GM21723 (cell line): ENCODE results near the gene KLHL29.

ENCODE experiments used
- ATAC-seq: cut with Tn5 transposase; IDR thresholded peaks from one replicate; pipeline ENCODE4 v1.9.1; 2021; ENCODE audit warnings: mild to moderate bottlenecking, moderate library complexity; ENCODE audit not compliant: unreplicated experiment

The KLHL29 gene

GRCh38 chr2:23489471-23490322 lies 104.7 kb downstream of the KLHL29 start:
- no peak for ATAC-seq

DNA sequence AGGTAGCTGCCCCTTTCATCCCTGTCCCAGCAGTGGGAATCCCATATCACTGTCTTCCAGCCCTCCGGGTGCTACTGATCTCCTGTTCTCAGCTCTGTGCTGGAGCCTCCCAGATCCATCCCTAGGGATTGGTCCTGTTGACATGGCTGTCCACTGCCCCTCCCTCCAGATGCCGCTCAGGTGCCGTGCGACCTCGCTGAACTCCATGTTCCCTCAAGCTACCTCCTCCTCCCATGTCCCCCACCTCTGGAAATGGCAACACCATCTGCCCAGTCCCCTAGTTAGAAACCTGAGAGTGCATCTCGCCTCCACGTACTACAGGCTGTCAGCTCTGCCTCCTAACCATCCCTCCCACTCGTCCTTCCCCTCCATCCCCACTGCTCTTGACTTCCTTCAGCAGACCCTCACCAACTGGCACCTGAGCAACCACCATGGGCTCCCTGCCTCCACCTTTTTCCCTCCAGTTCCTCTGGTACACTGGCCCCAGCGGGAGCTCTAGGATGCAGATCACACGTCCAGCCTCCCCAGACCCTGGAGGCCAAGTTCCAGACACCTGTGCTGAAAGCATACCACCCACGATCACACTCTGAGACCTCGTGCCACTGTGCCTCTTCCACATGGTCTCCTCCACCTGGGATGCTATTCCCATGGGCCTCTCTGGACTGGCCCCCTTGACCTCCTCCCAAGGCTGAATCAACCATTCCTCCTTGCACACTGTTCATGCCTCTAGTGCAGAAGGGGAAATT lies 106.8 kb downstream of the KLHL29 start:
- no peak for ATAC-seq

- no peak for ATAC-seq
Observed at GRCh38 chr2:23492337-23492675, 107.3 kb downstream of the KLHL29 start.

DNA sequence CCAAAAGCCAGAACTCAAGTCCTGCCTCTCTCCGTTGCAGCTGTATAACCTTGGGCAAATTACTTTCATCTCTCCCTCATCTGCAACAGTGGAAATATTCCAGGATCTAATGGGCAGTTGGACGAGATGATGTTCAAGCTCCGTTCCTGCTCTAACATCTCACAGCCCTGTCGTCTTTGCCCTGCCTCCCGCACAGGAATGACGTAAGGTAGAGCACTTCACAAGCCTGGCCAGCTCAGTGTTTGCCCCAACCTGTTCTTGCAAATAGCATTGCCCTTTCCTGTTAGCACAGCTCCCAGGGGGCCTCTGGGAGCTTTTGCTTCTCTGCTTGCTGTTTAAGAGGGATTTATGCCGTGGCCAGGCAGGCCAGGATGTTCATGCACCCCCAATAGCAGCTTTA lies 107.9 kb downstream of the KLHL29 start:
- ATAC-seq = no peak

DNA sequence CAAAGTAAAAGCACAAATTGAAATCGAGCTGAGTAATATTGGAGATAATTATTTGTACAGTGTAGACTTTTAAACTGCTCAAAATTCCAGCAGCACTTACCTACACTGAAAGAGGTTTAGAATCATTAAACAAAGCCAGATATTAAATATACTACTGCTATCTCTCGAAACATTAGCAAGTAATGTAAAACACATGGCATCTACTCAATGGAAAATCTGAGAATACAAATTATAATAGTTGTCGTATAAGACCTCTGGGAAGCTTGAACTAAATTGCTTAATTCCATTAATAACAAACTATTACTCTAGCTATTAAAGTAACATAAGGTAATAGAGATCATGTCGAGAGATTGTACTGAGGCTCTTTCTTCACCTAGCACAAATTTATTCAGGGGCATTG lies 108.9 kb downstream of the KLHL29 start:
- ATAC-seq = no peak

GRCh38 chr2:23494286-23494685 lies 109.3 kb downstream of the KLHL29 start:
- ATAC-seq = no peak

DNA sequence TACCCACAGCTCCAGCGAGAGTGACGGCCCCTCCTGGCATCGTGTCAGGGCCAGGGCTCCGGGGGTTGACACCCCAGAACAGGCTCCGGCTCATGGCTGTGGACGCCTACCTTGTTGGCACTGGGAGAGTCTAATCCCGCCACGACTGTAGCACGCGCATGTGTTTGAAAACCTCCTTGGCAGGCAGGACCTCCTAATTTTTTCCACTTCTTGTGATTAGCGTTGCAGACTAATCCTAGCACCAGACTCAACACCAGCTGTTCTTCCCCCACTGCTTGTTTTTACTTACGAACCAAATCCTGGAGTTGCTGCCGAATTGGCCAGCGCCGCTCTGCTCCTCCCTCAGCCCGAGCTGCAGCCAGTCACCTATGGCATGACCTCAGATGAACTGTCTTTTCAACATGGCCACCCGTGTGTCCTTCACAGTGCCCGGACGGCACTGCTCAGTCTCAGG lies 110.7 kb downstream of the KLHL29 start:
- ATAC-seq = no peak

DNA sequence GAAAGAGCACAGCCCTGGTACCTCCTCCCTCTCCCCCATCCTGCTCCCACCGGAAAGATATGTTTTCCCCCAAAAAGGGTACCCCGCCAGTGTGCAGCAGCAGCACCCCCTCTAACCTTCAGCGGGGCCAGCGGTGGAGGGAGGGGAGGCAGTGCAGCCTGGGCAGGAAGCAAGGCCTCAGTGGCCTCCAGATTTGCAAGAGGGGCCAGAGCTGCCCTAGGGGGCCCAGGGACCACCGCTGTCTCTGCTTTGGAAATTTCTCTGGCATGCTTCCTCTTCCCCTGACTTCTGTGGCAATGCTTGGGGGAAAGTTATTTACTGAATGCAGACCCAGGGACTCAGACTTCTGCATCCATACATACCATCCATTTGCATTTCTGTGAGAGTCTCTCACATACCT lies 111.5 kb downstream of the KLHL29 start:
- ATAC-seq = no peak

DNA sequence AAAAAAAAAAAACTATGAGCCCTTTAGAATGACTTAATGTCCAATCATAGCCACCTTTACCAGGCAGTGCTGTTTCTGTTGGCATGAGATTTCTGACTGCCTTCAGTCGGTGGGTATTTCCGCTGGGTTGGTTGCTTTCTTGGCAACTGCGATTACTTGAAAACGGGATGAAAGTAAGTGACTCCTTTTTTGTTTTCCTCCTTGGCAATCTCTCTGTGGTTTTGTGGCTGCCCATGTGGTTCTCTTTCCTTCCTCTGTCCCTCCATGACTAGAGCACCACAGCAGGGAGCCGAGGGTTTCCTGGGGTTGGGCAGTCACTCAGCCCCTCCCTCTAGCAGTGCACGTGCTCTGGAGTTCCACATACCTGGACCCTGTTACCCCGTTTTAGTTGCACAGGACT lies 112.1 kb downstream of the KLHL29 start:
- no peak for ATAC-seq

GRCh38 chr2:23497536-23497935 lies 112.6 kb downstream of the KLHL29 start:
- ATAC-seq = no peak

DNA sequence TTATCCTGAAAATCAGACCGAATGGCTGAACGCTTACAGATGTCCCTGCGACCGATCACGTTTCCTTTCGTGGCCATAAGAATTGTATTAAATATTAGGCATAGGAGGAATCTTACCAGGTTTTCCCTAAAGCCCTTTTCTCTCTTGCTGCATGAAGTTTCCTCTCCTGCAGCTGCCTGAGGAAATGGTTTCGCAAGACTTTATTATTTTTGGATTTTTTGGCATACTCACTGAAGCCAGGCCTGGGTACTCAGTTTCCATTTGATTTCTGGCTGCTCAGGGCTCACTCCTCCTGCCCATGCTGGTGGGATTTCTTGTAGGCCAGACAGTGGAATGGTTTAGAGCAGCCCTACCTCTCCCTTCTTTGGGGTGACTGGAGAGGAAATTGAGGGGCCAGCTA lies 114.0 kb downstream of the KLHL29 start:
- ATAC-seq = no peak

DNA sequence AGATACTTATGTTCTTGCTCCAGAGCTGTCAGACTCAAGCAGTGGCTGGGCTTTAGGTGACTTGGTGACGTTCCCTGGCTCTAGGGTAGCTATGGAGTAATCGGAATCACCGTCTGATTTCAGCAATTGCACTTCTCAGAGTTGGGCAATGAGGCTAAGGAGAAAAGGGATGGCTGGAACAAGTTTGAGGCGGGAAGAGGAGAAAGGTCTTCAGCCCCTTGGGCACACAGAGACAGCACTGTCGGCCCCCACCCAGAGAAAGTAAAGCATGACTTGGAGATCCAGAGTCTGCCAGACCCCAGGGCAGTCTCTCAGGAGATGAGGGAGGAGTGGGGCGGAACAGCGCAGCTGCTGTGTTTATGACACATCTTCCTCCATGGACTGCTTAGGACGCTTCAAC lies 114.5 kb downstream of the KLHL29 start:
- no peak for ATAC-seq

DNA sequence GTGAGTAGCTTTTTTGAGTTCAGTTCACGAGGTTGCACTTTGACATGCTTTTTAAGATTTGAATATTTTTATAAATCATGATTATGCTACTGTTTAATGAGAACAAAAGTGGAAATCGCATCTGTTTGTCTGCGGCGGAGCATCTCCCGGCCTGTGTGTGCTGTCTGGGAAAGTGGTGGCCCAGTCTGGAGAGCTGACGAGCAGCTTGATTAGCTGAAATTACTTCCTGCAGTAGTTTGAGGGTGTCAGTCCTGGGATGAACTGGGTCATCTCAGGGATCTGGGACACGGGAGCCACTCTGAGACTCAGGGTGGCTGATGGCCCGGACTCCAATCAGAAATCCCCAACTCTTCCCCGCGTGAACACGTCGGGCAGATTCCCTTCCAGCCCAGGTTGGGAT lies 115.9 kb downstream of the KLHL29 start:
- no peak for ATAC-seq

DNA sequence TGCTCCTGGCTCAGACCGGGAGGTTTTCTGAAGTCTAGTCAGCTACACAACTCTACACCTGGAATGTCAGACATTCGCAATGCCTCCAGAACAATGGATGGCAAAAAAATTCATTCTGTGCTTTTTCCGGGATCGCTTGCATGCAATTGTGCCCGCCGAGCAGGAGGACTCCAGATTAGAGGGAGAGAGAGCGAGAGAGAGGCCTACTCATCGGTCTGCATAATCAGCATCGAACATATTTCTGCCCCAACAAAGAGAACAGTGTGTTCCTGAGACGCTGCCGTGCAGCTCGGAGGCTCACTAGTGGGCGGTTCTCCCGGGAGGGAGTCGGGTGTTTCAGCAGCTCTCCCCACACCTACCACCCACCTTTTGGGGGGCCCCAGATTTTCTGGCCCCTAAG lies 117.1 kb downstream of the KLHL29 start:
- no peak for ATAC-seq

- ATAC-seq = no peak
Observed at GRCh38 chr2:23503097-23503496, 118.1 kb downstream of the KLHL29 start.

DNA sequence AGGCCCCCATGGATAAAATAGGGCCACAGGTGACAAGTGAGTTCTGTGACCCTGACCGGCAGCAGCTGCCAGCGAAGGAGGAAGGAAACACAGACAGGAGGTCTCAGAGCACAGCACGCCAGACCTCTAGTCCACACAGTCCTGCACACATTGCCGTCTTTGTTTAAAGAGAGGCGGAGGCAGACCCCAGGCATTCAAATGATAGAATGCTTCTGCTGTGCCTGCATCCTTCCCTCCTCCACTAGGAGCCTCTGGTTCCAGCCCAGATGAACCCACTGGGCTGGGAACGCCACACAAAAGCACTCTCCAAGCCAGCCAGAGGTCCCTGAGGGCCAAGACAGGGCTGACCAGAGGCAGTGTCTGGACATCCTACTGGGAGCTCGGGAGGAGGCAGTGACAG lies 118.7 kb downstream of the KLHL29 start:
- no peak for ATAC-seq

DNA sequence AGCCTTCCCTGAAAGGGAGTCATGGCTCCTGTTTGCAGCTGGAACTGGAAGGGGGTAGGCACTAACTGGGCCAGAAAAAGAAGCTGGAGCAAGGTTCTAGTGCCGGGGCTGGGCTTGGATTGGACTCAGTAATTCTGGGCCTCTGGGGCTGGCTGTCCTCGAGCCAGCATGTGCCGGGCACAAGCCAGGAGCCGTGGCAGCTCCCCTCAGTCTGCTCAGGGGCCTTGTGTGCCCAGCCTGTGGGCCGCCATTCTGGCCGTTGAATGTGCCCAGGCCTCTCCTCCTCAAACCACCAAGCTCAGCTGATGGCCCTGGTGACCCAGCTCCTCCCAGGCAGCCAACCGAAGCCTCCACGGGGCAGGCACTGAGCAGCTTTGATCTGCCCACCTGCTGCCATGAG lies 119.6 kb downstream of the KLHL29 start:
- no peak for ATAC-seq

DNA sequence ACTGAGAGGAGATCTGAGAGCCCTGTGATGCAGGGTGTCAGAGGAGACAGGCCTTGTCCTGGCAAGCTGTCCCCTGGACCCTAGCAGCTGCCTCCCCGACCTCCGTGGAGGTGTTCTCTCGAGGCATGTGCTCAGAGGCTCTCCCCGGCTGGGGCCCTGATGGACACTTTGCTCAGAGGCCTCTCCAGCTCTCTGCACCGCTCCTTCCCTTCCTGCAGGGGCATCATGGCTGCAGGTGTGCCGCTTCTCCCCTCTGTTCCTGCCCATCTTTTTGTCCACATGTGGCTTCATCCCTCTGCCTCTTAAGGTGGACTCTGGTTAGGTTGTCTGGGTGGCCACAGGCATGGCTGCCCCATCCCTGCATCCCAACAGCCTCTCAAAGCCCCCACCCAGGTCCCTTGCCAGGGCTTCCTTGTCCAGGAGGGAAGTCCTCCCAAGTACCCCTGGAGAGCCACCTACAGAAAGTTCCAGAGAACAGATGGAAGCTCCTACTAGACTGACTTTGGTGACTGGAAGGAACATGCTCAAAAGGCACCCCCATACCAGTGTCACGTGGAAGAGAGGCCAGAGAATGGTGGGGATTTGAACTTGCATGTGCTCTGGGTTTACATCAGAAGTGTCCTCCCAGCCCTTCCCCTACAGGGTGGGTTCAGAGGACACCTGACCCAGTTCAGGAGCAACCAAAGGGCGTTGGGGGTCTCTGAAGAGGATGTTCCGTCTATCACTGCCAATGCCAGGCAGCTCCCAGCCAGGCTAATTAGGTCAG lies 120.4 kb downstream of the KLHL29 start:
- ATAC-seq = no peak

DNA sequence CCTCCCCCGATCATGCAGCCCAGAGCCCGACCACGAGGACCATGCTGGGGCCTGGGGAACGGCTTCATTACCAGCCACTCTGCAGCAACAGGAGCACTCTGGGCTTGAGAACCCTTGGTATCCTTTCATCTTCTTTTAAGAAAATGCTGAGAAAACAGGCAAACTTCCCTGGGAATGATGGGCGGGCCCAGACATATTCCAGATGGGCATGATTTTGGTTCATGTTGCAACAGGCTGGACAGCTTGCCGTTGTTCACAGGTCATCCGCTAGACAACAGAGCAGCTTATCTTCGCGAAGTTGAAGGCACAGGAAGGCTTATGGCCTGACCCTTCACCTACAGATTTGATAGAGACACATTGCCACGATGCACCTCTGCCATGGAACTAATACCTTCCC lies 121.0 kb downstream of the KLHL29 start:
- no peak for ATAC-seq

DNA sequence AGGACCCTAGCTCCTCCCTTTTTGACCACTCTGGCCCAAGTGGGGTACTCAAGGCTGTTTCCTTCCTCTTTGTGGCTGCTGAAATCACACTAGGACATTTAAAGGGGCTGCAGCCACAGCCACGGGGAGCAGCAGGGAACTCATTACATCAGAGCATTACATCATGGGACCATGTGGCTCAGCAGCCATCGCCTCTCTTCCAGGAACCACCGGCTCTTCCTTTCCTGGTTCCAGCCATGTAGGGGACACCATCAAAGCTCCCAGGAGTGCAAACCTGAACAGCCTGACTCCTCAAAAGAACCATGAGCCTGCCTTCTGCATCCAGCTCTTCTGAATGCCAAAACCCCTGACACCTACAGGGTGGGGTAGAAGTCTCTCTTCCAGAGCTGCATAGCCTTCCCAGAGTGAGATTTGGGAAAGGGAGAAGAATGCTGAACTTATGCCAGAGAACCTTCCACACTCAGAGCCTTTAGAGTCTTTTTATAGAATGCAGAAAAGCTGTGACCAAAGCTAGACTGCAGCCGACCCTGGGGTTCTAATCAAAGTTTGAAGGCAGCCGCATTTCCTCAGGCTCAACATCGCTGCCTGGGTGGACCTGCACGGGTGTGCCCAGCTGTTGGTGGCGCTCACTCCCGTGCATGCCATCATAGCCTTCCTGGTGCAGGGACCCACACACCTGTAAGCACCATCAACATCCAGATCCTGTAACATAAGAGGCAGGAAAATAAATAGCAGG lies 121.7 kb downstream of the KLHL29 start:
- no peak for ATAC-seq
